ENCODE data around the gene LRRC7.

LRRC7 gene

DNA sequence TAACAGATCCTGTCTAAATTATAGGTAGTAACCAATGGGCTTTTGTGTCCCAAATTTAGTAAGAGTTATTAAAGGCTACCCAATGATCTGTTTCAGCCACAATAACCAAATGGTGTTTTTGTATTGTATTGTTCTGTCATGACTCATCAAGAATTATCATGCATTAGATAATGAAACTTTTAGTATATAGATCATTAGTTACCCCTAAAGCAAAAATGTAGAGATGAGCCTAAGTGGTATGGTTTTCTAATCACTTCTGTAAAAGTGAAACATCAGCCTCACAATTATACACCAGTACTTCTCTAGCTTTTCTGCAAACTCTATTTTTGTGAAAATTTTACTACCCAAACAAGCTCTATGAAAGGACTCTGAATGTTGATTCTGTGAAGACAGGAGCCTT lies 71.4 kb downstream of the LRRC7 start:
- H3K4me3 ChIP-seq (ENCODE audit: low read length), result no peak overlapping the region
- DNase-seq (ENCODE audit: low read depth), result no peak
- TF ChIP-seq CTCF (conservative IDR thresholded peaks at IDR 0.05; ENCODE audit: low read depth, low read length), result no peak

- no peak for TF ChIP-seq CTCF (conservative IDR thresholded peaks at IDR 0.05; ENCODE audit: low read depth, low read length)
- no peak for DNase-seq (ENCODE audit: low read depth)
These were observed 75.5 kb downstream of the LRRC7 start for GRCh38 chr1:69643266-69643665.

DNA sequence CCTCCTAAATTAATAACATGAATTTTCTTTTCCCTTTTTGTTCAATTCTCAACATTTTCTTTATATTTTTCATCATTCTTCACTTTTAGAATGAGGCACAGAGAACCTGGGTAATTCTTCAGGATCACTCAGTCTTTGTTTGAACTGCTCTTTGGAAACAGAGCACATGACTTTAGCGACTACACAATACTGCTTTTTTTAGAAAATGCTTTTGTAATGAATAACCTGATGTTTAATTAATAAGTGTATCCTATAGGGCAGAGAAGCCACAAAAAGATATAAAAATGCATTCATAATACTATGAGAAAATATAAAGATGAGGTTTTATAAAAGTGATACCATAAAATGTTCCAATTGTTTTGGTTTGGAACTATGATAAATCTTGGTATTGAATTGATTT lies 77.8 kb downstream of the LRRC7 start:
- DNase-seq (ENCODE audit: low read depth), result no peak
- no peak for TF ChIP-seq CTCF (conservative IDR thresholded peaks at IDR 0.05; ENCODE audit: low read depth, low read length)
- no peak overlapping the region for H3K4me3 ChIP-seq (ENCODE audit: low read length)

More at GRCh38 chr1:69643266-69643665, 75.5 kb downstream of the LRRC7 start:
- no peak overlapping the region for H3K4me3 ChIP-seq (ENCODE audit: low read length)

- DNase-seq (ENCODE audit: low read depth), result no peak
- no peak for TF ChIP-seq CTCF (conservative IDR thresholded peaks at IDR 0.05; ENCODE audit: low read depth, low read length)
- no peak overlapping the region for H3K4me3 ChIP-seq (ENCODE audit: low read length)
These were observed 80.8 kb downstream of the LRRC7 start for GRCh38 chr1:69648486-69648885.

GRCh38 chr1:69649383-69649990 lies 81.8 kb downstream of the LRRC7 start:
- H3K4me3 ChIP-seq (ENCODE audit: low read length), result no peak overlapping the region
- DNase-seq (ENCODE audit: low read depth), result no peak
- TF ChIP-seq CTCF (conservative IDR thresholded peaks at IDR 0.05; ENCODE audit: low read depth, low read length), result no peak

- no peak for DNase-seq (ENCODE audit: low read depth)
- no peak for TF ChIP-seq CTCF (conservative IDR thresholded peaks at IDR 0.05; ENCODE audit: low read depth, low read length)
- no peak overlapping the region for H3K4me3 ChIP-seq (ENCODE audit: low read length)
These were observed 83.1 kb downstream of the LRRC7 start for GRCh38 chr1:69650779-69651178.

DNA sequence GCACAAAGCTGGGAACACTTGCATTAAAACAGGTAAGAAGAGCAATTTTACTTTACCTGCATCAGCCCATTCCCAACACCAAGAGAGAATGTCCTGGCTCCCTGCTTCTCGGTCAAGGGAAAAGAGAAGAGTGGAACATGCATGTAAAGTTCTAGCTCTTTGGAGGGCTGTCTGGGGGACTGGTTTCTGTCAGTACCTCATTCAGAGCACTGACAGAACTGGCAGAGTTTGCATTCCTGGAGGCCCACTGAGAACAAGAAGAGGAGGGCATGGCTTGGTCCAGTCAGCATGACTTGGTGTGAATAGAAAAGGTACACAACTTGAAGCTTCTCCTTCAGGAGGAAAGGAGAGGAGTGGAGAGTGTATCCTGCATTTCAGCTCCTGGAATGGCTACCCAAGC lies 83.9 kb downstream of the LRRC7 start:
- TF ChIP-seq CTCF (conservative IDR thresholded peaks at IDR 0.05; ENCODE audit: low read depth, low read length), result no peak
- no peak overlapping the region for H3K4me3 ChIP-seq (ENCODE audit: low read length)
- no peak for DNase-seq (ENCODE audit: low read depth)
